Measurements from ENCODE around the gene SNX24.
"Not testable (repeated sequence)": the region's sequence is repeated elsewhere in the genome, so short reads cannot be mapped to it uniquely, and the experiment has no call there.

The SNX24 gene

GRCh38 chr5:122874179-122874875, 28.9 kb downstream of the SNX24 start:
- DNase-seq = no peak

- DNase-seq = no peak
Observed at GRCh38 chr5:122877518-122877917, 32.1 kb downstream of the SNX24 start.

GRCh38 chr5:122879076-122879475, 33.7 kb downstream of the SNX24 start:
- no peak for DNase-seq

GRCh38 chr5:122880170-122880689, 34.8 kb downstream of the SNX24 start:
- DNase-seq = no peak

- no peak for DNase-seq
Observed at GRCh38 chr5:122880749-122881148, 35.3 kb downstream of the SNX24 start.

- no peak for DNase-seq
Observed at GRCh38 chr5:122882831-122883230, 37.4 kb downstream of the SNX24 start.

- DNase-seq = no peak
Observed at GRCh38 chr5:122885045-122885517, 39.7 kb downstream of the SNX24 start.

- DNase-seq = no peak
Observed at GRCh38 chr5:122885891-122886290, 40.5 kb downstream of the SNX24 start.

- no peak for DNase-seq
Observed at GRCh38 chr5:122895141-122895540, 49.7 kb downstream of the SNX24 start.

GRCh38 chr5:122896598-122897282, 51.3 kb downstream of the SNX24 start:
- DNase-seq = no peak

GRCh38 chr5:122897283-122897602, 51.8 kb downstream of the SNX24 start:
- DNase-seq = no peak

- no peak for DNase-seq
Observed at GRCh38 chr5:122901346-122901745, 55.9 kb downstream of the SNX24 start.

GRCh38 chr5:122902263-122902662, 56.9 kb downstream of the SNX24 start:
- no peak for DNase-seq

GRCh38 chr5:122906768-122907167, 61.4 kb downstream of the SNX24 start:
- no peak for DNase-seq

- no peak for DNase-seq
Observed at GRCh38 chr5:122907276-122907675, 61.9 kb downstream of the SNX24 start.

GRCh38 chr5:122908108-122908507, 62.7 kb downstream of the SNX24 start:
- no peak for DNase-seq

- no peak for DNase-seq
Observed at GRCh38 chr5:122908662-122909061, 63.2 kb downstream of the SNX24 start.

GRCh38 chr5:122909470-122910100, 64.2 kb downstream of the SNX24 start:
- DNase-seq = no peak

- not testable (repeated sequence) for DNase-seq
Observed at GRCh38 chr5:122913436-122913835, 68.0 kb downstream of the SNX24 start.

GRCh38 chr5:122915717-122916461, 70.5 kb downstream of the SNX24 start:
- DNase-seq = no peak

GRCh38 chr5:122916490-122916889, 71.1 kb downstream of the SNX24 start:
- DNase-seq = no peak

GRCh38 chr5:122919969-122920368, 74.6 kb downstream of the SNX24 start:
- no peak for DNase-seq

GRCh38 chr5:122921826-122922225, 76.4 kb downstream of the SNX24 start:
- DNase-seq = no peak

Measured in DMS 273 treated with DMSO at 0.1 percent for 48 hours (cell line).